Gastroesophageal sphincter (tissue), 3 donors: Measurements from ENCODE around the gene CIB2.

Experiments used
- EP300 ChIP-seq: sonication (generic); formaldehyde crosslinking; IDR thresholded peaks from one replicate; pipeline ENCODE4 v1.6.1; 2017; ENCODE audit warnings: antibody characterized with exemption, mild to moderate bottlenecking
- POLR2A ChIP-seq, 2 donors: fragments of 450-650 bp; IDR thresholded peaks; one replicate each; pipeline ENCODE4 v1.6.1; 2017; ENCODE audit warnings: antibody characterized with exemption in 2 of 2, mild to moderate bottlenecking in 2 of 2, moderate library complexity in 1 of 2
- POLR2AphosphoS5 ChIP-seq: sonication (generic); formaldehyde crosslinking; IDR thresholded peaks from one replicate; pipeline ENCODE4 v1.6.1; 2017; ENCODE audit warnings: antibody characterized with exemption
- TF ChIP-seq, protein P1 (sequence below), 4 experiments: fragments of 200-600 bp in 2 of 4; fragments of 450-650 bp in 2 of 4; sonication (generic) in 1 of 4; IDR thresholded peaks; one replicate each; pipeline ENCODE4 v1.5.1; 2017 to 2019; ENCODE audit warnings: antibody characterized with exemption in 4 of 4, mild to moderate bottlenecking in 2 of 4, moderate library complexity in 2 of 4

DNA sequence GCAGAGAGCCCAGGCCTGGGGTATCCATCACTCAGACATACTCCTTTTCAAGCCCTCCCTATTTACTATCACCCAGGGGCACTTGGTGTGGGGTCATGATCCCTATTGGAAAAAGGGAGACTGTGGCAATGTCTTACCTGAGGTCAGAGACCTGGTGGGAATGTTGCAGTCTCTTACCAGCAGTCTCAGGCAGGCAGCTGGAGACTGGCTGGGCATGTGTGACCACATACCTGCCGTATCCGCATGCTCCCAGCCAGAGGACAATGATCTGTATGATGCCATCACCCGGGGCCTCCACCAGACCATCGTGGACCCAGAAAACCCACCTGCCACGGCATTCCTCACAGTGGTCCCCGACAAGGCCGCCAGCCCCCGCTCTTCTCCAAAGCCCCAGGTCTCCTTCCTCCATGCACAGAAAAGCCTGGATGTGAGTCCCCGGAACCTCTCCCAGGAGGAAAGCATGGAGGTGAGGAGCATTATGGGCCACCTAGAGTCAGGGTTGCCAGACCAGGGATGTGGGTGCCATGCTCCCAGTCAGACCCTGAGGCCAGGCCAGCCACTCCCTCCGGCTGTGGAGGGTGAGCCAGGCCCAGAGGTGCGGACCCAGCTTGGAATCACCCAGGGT is 33.0 kb downstream of the CIB2 start:
- TF ChIP-seq, protein P1, sequence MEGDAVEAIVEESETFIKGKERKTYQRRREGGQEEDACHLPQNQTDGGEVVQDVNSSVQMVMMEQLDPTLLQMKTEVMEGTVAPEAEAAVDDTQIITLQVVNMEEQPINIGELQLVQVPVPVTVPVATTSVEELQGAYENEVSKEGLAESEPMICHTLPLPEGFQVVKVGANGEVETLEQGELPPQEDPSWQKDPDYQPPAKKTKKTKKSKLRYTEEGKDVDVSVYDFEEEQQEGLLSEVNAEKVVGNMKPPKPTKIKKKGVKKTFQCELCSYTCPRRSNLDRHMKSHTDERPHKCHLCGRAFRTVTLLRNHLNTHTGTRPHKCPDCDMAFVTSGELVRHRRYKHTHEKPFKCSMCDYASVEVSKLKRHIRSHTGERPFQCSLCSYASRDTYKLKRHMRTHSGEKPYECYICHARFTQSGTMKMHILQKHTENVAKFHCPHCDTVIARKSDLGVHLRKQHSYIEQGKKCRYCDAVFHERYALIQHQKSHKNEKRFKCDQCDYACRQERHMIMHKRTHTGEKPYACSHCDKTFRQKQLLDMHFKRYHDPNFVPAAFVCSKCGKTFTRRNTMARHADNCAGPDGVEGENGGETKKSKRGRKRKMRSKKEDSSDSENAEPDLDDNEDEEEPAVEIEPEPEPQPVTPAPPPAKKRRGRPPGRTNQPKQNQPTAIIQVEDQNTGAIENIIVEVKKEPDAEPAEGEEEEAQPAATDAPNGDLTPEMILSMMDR (IDR thresholded peaks at IDR 0.05), result no peak
- no peak for TF ChIP-seq POLR2AphosphoS5
- no peak for TF ChIP-seq EP300
- no peak for TF ChIP-seq POLR2A (IDR thresholded peaks at IDR 0.05)
